22Rv1 (cell line): ENCODE measurements around the gene PTGES.

Experiments
- H3K27ac ChIP-seq: fragments of 450-650 bp; 2 replicates; pipeline ENCODE4 v1.5.1; 2017
- CTCF ChIP-seq: fragments of 450-650 bp; IDR thresholded peaks from 2 replicates; pipeline ENCODE4 v1.5.1; 2017; ENCODE audit warnings: mild to moderate bottlenecking
- ZFX ChIP-seq: fragments of 450-650 bp; IDR thresholded peaks from 2 replicates; pipeline ENCODE4 v1.6.1; 2017; ENCODE audit warnings: antibody characterized with exemption, borderline replicate concordance

The PTGES gene

DNA sequence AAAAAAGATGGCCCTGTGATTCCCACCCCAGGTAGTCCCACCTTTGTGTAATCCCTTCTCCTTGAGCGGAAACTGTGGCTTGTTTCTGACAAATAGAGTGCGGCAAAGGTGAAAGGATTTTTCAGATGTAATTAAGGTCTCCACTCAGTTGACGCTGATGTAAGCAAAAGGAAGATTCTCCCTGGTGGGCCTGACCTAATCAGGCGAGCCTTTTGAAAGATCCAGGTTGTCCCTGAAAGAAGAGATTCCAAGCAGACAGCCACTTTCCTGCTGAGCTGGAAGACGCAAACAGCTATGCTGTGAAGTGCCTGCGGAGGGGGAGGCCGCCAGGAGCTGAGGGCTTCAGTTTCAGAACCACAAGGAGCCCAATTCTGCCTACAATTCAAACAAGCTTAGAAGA is 24.1 kb downstream of the PTGES start:
- H3K27ac ChIP-seq, result no peak overlapping the region
- TF ChIP-seq ZFX, result no peak
- no peak for TF ChIP-seq CTCF

DNA sequence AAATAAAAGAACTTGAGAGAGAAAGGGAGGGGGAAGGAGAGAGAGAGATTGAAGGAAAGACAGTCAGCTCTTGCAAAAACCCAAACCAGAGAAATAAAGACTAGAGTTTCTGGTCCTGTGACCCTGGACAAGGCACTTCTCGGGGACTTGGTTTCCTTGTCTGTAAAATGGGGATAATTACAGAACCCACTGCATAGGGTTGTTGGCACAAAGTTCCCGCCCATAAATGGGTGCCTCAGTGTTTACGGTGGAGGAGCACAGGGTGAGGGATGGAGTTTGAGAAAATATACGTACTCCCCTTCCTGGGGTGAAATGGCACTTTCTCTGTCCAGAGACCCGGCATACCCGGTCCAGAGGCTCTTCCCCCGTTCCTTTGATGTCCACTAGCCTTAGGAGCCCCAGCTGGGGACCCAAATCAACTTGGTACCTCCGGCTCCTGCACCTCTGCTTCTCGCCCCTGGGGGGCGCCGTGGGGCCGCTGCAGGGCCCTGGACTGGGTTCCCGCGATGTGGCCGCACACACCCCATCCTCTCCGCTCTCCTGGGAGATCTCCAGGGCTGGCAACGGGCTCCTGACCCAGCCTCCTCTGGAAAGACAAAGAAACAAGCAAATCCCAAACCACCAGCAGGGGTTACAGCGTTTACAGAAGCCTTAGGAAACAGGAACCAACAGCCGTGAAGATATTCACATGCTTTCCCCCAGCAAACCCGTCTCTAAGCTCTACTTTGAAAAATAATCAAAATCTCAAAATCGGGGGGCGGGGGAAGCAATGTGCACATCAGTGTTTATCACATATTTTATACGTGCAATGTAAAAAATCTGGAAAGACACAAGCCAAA is 26.3 kb downstream of the PTGES start:
- TF ChIP-seq ZFX (no peak), CTCF (peak; percentile 99)
- no peak overlapping the region for H3K27ac ChIP-seq

GRCh38 chr9:129725795-129726251 is 27.0 kb downstream of the PTGES start:
- H3K27ac ChIP-seq, result no peak overlapping the region
- TF ChIP-seq ZFX (no peak), CTCF (no peak)

GRCh38 chr9:129724456-129725190 is 28.2 kb downstream of the PTGES start:
- no peak overlapping the region for H3K27ac ChIP-seq
- TF ChIP-seq ZFX, result no peak
- no peak for TF ChIP-seq CTCF

- no peak overlapping the region for H3K27ac ChIP-seq
- no peak for TF ChIP-seq CTCF
- TF ChIP-seq ZFX, result no peak
Measured at GRCh38 chr9:129722913-129723312, 29.9 kb downstream of the PTGES start.

DNA sequence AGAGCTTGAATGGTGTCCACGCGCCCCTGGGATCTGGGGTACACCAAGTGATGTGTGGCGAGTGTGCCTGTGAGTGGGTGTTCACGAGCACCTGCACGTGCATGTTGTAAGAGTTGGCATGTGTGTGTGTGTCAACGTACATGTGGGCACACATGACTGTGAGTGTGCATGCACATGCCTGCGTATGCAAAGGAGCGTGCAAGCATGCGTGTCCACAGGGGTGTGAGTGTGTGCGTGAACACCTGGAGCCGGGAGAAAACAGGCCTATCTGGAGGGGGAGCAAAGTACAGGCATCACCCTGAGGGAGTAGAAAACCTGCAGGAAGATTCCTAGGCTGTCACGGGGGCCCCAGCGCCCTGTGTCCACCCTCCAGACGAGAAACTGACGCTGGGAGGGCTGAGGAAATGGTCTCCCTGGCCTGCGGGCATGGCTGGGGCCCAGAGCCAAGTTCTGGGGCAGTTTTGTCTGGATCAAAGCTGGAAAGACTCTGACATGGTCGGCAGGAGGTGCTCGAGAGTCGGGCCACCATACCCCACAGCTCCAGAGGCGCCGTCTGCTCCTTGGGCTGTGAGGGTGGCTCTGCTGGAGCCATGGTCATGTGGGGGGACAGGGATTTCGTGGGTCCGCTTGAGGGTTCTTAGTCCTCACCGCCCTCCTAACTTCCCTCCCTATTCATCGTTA is 31.8 kb downstream of the PTGES start:
- no peak overlapping the region for H3K27ac ChIP-seq
- TF ChIP-seq ZFX (no peak), CTCF (peak; percentile 47; the same call in 1 of the 2 replicates)
